Neural progenitor cell (in vitro differentiated cells): ENCODE results near the gene GHDC.

Experiments used
- EZH2 ChIP-seq: fragments of 200-600 bp; sonication (generic); IDR thresholded peaks from 2 replicates; pipeline ENCODE4 v1.6.1; 2017; ENCODE audit warnings: antibody characterized with exemption, mild to moderate bottlenecking, moderate library complexity
- EZH2phosphoT487 ChIP-seq: fragments of 200-600 bp; sonication (generic); IDR thresholded peaks from 2 replicates; pipeline ENCODE4 v1.6.1; 2017; ENCODE audit warnings: antibody characterized with exemption
- TF ChIP-seq, protein P1 (sequence below): fragments of 200-600 bp; sonication (generic); IDR thresholded peaks from 2 replicates; pipeline ENCODE4 v1.5.1; 2017; ENCODE audit warnings: antibody characterized with exemption, mild to moderate bottlenecking

DNA sequence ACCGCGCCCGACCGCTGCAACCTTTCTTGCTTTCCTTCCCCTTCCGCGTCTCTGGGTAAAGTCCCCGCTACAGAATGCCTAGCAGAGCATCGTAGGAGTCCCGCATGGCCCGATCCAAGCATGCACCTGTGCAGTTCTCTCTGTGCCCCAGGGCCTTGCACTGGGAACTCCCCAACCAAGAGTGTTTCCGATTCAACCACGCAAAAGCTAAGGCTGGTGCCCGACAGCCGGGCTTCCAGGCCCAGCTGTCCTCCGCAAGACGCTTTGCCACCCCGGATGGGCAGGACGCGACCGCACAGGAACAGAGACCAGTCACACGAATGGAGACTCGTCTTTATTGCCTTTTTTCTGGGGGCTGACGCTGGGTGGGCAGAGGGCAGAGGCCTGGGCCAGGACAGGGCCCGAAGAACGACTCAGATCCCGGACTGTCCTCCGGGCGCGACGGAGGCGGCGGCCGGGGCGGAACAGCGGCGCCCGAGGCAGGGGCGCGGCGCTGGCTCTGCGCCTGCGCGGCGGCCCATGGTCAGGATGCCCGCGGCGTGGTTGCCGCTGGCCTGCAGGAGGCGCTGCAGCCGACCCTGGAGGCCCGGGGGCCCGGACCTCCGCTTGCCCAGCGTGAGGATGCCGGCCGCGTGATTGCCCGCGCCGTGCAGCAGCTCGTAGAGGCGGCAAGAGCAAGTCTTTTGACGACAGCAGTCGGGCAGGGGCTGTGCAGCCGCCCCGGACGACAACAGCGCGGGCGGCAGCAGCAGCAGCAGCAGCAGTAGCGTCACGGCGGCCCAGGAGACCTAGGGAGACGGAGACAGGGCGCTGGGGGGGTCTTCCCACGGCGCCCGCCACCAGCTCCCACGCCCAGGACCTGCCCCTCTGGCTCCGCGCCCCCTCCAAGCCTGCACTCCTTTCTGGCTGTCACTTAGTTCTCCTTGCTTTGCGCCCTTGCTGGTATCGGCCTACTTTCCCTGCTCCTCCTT is 10.3 kb downstream of the GHDC start:
- TF ChIP-seq, protein P1, sequence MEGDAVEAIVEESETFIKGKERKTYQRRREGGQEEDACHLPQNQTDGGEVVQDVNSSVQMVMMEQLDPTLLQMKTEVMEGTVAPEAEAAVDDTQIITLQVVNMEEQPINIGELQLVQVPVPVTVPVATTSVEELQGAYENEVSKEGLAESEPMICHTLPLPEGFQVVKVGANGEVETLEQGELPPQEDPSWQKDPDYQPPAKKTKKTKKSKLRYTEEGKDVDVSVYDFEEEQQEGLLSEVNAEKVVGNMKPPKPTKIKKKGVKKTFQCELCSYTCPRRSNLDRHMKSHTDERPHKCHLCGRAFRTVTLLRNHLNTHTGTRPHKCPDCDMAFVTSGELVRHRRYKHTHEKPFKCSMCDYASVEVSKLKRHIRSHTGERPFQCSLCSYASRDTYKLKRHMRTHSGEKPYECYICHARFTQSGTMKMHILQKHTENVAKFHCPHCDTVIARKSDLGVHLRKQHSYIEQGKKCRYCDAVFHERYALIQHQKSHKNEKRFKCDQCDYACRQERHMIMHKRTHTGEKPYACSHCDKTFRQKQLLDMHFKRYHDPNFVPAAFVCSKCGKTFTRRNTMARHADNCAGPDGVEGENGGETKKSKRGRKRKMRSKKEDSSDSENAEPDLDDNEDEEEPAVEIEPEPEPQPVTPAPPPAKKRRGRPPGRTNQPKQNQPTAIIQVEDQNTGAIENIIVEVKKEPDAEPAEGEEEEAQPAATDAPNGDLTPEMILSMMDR: peak; percentile 84
- TF ChIP-seq EZH2phosphoT487: peak; percentile 47
- TF ChIP-seq EZH2: peak; percentile 77
